Measurements from ENCODE around the gene MICAL2.

Gene MICAL2

DNA sequence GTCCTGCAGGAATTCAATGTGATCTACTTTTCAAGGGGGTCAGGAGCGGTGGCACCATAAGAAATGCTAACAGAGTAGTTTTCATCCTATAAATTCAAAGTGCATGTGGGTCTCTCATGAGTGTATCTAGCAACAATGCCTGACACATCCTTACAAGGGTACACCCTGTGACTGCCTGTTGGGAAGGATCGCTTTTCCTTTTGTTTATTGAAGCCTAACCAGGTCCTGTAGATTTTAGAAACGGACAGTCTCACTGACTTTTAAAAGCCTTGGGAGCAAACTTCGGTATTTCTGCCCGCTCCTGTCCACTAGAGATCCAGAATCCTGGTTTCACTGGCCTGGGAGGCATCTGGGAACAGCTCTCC is 102.4 kb downstream of the MICAL2 start:
- DNase-seq = no peak

DNA sequence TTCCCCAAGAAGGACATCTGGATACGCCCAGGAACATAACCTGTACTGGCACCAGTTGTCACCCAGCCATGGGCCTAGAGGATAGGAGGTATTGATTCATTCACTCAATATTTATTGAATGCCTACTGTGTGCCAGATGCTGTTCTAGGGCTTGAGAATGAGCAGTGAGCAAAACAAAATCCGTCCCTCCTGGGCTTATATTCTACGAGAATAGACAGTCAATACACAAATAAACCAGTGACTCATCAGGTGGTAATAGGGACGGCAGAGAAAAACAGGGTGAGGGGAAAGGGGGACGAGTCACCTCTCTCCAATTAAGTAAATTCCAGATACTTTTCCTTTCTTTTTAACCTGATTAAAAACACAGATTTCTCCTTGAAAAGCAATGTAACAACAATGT is 103.5 kb downstream of the MICAL2 start:
- no peak for DNase-seq

DNA sequence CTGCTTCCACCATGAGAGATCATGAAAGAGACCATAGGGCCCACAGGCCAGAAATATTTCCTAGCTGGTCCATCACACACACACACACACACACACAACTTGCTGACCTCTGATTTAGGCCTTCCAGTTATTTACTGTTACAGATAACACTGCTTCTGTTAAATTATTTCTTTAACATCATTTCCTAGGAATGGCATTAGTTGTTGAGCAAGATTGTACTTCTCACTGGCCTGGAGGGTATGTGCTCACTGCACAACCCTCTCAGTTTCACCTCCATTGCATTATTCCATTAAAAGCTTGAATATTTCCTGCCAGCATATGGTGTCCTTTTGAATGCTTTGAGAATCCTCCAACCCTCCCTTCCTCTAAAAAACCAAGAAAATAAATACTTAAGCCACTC is 104.4 kb downstream of the MICAL2 start:
- DNase-seq = no peak

DNA sequence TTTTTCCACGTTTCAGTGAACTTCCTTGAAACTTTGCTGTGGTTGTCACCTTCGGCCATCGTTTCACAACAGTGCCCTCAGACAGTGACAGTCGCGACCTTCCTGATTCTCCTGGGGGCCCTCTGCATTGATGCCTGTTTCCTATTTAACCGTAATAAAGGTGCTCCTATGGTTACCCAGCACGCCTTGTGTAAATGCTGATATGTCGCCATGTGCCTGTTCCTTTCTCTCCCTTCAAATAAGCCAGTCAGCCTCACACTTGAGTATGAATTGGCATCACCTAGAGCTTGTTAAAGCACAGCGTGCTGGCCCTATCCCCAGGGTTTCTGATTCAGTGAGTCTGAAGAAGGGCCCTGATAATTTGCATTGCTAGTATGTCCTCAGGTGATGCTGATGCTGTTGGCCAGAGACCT is 104.8 kb downstream of the MICAL2 start:
- peak; percentile 41 for DNase-seq

DNA sequence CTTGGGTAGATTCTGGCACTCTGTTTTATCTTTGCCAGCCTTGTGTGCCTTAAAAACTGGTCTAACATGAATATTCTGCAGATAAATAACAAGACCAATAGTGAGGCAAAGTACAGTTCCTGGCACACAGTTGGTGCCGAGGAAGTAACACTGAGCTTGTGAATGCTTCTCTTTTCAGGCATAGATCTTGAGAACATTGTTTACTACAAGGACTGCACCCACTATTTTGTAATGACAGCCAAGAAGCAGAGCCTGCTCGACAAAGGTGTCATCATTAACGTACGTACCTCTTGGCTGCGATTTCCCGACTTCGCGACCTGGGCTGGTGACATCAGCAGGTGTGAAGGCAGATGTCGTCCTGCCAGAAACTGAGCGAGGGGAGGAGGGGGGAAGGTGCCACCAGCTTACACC is 105.7 kb downstream of the MICAL2 start:
- DNase-seq = peak; percentile 78

DNA sequence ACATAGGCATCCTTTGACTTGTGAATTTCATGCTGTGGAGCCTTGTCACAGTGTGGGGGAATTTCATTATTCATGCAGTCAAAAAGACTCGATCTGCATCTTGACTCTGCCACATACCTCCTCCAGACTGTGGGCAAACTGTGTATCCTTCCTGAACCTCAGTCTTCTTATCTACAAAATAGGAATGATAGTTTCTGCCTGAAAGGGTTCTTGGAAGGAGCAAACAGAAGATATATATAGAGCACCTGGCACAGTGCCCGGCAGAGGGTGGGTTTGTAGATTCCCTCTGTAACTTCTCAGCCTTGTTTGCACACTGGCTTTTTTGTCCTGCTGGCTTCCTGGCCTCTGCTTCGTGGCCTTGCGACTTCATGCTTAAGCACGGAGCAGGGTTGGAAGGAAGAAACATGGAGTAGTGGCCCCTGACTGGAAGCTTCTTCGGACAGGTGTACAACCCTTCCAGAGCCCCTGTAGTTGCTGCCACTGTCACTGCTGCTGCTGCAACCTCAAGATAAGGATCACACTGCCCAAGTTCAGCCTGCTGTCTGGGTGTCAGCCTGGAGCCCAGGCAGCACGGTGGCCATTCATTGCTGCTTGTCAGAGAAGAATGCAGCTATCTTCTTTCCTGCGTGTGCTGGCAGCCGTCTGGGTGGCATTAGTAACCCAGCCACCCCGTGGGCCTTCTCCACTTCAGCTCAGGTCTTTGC is 106.4 kb downstream of the MICAL2 start:
- peak; percentile 90 for DNase-seq

DNA sequence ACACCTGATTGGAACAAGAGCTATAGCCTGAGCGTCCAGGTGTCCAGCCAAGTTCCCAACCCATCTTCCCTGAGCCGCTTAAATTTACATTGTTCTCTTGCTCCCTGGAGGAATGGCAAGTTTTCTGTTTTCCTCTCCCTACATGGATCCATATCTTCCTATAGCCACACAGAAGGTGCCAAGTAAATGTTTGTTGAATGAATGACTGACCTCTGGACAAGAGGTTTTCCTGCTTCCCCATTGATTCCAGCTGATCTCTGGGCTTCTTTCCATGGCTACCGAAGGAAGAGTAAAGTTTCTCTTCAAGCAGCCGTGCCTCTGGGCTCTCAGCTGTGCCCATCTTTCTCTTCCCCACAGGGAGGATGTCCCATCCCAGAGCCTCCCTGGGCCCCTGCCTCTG is 107.5 kb downstream of the MICAL2 start:
- DNase-seq = no peak

DNA sequence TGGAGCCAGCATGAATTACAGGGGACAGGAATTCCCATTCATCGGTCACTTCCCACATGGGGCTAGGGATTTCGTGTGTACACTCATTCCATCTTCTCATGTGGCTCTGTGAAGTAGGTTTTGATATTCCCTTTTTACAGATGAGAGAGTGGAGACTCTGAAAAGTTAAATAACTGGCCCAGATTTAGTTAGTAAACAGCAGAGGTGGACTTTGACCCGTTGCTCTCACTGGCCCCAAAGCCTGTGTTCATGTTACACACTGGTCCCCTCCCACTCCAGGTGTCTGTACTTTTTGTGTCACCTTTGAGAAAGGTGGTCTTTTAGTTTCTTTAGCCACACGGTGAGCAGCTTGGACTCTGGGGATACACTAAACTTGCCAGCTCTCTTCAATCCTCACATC is 108.5 kb downstream of the MICAL2 start:
- DNase-seq = no peak

DNA sequence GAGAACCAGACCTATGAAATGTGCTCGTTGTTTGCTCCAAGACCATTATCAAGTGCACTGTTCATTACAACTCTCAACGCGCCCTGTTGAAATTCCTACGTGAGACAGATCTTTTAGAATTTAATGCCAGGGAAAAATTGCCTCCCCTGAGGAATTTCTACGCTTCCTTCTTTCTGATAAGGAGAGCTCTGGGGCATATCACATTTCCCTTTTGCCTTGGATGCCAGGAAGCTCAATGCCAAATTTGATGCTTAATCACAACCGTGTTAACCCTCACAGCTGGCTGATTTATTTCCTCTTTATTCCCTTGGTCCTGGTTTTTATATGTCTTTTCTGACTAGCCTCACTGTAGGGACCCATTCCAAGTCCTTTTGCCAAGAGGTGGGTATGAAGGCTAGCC is 109.4 kb downstream of the MICAL2 start:
- DNase-seq = no peak

DNA sequence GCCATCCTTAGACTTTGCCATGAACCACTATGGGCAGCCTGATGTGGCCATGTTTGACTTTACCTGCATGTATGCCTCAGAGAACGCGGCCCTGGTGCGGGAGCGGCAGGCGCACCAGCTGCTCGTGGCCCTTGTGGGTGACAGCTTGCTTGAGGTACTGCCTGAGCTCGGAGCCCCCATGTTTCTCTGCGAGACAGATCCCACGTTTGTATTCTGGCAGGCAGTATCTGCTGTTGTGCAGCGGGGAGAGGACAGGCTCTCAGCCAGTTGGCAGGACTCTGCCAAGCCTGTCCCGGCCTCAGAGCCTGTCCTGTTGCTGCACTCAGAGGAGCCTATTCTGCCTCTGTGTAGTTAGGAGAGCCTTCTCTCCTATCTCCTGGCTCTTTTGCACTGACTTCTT is 109.9 kb downstream of the MICAL2 start:
- no peak for DNase-seq

DNA sequence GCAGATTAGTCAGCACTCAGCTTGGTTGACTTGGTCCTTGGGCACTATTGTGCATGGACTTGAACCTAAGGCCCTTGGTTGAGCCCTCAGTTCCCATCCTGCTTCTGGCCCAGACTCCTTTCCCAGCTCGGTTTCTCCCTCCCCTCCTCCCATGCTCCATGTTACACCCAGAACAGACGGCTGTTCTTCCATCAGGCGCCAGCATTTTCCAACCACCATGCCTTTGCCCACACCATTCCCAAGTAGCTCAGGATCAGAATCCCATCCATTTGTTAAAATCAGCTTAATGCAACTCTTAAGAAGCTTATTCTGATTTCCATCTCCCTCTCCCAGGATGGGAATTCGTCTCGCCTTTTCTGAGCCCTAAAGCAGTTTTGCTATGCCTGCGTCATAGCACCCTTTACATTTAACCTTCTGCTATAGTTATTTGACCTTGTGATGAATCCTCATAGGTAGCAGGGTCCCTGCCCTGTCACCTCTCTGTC is 110.7 kb downstream of the MICAL2 start:
- no peak for DNase-seq

DNA sequence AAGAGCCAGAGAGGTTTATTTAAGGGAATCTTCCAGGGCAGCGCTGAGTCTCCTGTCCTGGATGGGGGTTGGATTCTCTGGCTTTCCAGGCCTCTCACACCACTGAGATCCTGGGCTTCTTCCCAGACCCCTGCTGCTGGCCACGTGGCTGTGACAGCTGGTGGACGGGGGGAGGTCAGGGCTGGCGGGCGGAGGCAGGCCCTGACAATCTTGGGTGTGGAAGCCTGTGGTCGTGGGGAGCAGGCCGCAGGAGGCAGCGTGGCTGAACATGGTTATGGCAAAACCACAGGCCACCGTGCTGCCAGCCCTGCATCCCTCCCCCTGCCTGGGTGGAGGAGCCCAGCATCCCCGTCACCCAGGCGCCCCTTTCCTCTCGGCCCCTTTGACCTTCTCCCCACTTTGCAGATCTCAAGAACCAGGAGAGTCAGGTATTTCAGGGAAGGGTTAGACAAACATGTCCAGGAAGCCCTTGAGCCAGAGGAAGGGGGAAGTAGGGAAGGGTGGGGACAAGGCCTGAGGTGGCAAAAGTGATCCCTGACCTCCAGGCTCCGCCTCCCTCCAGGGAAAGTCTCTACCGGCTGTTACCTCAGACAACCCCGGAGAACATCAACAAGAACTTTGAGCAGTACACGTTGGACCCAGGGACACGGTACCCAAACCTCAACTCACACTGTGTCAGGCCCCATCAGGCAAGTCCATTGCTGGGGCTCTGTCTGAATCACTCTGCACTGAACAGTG is 111.8 kb downstream of the MICAL2 start:
- DNase-seq = peak; percentile 87

DNA sequence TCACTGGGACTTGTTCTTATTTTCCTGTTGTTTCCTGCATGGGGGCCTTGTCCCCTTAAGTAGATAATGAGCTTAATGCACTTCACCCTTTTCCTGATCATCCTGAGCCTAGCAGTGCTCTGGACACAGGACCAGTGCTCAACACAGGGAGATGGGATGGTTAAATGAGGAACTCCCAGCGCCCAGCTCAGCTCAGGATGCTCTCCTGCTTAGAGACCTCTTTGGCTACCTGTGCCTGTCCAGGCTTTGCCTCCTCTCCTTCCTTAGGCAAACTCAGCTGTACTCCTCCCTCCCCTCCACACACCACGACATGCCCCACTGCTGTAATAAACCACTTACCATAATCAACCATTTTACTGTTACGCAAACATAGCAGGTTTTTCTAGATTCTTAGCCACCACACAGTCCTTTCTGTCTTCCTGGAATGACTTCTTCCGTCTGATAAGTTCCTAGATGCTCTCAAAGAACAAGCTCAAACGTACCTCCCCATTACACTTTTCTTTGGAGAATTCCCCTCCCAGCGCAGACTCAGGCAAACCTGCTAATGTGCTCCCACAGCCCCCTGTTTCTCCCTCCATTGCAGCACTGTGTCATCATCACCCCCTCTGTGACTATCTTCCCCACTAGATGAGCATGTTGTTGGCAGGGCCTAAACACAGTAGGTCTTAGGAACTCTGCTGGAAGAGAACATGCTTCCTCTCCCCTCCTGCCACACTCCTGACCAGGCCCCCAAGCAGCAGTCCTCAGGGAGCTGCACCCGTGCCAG is 113.6 kb downstream of the MICAL2 start:
- DNase-seq = peak; percentile 55

DNA sequence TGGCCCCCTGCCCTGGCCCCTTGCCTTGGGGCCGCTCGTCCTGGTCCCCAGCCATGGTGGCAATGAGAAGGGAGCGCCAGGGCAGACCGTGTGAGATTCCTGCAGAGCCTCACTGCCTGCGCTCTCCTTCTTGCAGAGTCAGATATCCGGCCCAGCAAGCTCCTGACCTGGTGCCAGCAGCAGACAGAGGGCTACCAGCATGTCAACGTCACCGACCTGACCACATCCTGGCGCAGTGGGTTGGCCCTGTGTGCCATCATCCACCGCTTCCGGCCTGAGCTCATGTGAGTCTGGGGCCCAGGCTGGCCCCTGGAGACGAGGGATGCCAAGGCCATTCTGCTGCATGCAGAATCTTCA is 114.1 kb downstream of the MICAL2 start:
- DNase-seq = peak; percentile 97

DNA sequence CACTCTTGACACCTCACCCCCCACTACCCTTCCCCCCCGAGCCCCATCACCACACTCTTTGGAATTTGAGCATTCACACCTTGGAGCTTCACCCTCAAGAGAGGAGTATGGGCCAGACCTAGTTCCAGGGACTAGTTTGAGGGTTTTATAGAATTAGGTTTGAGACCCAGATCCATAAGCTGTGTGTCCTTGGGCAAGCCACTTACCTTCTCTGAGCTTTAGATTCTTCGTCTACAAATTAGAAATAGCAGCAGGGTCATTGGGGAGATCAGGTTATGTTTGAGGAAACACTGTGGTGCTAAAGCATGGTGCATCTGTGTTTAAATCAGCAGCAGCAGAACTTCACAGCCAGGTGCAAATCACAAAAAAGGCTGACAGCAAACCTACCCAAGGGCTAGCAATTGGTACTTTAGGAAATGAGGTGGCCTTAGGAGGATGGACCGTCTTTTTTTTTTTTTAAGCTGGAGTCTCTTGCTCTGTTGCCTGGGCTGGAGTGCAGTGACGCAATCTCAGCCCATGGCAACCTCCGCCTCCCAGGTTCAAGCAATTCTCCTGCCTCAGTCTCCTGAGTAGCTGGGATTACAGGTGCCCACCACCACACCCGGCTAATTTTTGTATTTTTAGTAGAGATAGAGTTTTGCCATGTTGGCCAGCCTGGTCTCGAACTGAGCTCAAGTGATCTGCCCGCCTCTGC is 114.8 kb downstream of the MICAL2 start:
- no peak for DNase-seq

DNA sequence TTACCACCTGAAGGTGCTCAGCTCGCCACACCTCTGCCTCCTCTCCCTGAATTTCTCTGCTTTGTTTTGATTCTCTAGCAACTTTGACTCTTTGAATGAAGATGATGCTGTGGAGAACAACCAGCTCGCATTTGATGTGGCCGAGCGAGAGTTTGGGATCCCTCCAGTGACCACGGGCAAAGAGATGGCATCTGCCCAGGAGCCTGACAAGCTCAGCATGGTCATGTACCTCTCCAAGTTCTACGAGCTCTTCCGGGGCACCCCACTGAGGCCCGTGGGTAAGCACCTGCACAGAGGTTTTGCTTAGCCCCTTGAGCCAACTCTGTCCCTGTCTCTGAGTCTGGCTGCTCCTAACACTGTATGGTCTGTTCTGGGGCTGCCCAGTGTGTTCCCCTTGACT is 115.7 kb downstream of the MICAL2 start:
- DNase-seq = no peak

DNA sequence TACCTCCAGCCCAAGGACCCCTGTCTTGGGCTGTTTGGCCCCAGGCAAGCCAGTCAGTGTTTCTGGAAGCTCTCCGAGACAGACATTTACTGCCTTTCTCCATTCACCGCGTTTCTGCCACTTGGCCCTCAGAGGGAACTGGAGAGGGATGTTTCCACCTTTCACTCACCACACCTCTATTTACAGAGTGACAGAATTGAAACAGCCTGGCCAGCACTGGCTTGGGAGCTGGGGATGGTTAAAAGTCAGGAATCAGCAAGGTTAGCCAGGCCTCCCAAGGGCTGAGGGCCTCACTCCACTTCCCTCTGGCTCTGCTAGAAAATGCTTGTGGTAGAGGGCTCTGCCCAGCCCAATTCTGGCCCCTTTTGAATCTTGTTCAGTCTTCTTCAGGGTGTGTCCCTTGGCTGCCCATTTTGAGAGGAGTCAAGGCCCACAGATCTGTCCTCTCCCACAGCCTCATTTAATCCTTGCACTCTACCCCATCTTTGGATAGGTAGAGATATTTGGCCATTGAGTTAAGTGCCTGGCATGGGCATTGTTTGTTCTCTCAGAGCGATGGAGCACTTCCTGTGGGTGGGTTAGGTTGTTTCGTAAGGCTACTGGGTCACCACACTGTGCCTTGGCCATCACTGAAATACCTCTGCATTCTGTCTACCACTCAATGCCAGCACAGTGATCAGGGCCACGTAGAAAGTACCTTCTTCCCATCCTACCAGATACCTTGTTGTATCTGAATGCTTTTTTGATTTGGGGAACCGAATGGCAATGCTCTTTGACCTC is 119.2 kb downstream of the MICAL2 start:
- peak; percentile 18 for DNase-seq

DNA sequence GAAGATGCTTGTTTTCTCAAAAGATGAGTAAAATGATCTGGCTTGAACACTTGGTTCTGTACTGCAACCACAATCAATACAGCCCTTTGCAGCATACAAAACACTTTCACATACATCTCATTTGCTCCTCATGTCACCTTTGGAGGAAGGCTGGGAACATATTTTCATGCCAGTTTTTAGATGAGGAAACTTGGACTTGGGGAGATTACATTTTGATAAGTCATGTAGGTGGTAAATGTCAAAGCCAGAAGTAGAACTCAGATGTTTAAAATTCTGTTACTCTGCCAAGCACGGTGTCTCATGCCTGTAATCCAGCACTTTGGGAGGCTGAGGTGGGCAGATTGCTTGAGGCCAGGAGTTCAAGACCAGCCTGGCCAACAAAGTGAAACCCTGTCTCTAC is 121.8 kb downstream of the MICAL2 start:
- no peak for DNase-seq

DNA sequence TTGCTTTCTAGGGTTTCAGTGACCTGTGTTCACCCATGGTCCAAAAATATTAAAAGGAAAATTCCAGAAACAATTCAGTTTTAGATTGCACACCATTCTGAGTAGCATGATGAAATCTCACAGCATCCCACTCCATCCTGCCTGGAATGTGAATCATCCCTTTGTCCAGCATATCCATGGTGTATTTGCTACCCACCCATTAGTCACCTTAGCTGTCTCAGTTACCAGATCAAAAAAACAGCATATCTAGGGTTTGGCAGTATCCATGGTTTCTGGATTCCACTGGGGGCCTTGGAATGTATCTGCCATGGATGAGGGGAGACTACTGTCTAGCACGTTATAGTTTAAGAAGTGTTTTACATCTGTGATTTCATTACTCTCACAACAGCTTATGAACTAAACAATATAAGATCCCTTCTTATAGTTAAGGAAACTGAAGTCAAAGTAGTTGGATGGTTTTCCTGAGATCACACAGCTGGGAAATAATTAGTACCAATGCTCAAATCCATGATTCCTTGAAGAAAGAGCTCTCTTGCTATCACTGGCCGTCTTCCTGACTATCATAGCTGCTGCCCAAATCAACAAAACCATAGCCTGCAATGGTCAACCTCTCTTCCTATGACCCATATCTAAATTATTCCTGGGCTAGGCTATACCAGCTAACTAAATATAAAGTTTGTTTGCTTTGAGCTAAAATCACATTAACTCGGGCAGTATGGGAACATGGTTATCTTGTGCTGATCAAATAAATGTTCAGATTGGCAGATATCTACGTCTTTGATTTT is 122.6 kb downstream of the MICAL2 start:
- DNase-seq = no peak

DNA sequence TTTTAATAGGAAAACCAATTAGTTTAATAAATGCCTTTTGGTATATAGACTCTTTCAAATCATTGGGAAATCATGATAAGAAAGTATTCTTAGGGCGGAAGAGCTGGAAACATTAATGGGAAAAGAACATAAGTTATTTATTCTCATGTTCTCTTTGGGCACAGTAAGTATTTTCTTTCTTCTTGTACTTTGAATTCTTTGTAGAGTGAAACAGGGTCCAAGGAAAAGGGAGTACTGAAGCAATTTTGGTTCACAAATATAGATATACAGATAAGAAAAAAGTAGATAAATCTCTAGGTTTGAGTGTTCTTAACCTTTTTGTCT is 123.2 kb downstream of the MICAL2 start:
- no peak for DNase-seq

DNA sequence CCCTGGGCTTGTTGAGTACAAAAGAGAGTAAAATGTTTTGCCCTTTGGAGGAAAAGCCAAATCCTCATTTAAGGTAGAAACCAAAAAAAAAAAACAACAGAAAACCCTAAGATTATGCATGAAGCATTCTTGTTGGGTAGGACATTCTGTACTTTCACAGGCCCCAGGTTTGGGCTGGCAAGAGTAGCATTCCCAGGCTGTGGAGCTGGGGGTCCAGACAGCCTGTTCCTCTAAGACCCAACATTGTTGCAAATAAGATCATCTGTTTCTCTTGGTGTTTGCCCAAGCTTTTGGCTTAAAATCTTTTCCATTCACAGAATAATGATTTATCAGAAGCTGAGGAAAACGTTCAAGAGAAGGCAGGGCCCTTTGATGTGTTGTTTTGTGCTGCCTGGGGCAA is 123.8 kb downstream of the MICAL2 start:
- no peak for DNase-seq

DNA sequence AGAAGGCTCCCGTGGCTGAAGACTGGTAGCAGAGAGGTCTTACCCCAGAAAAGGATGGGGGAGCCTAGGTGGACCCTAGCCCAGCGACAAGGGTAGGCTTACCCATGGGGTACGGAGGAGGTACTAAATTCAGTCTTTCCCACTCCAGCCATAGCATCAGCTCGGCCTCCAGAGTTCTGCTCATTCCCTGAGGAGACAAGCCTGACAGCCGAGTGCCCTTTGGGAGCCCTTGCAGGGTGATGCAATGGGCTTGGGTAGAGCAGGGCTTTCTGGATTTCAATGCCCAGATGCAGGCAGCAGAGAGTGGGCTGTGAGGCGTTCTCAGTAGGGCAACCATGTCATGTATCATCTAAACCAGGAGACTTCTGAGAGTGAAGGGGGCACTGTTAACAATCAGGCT is 124.7 kb downstream of the MICAL2 start:
- no peak for DNase-seq
